ENCODE measurements around the gene MAPRE3.

The MAPRE3 gene

GRCh38 chr2:27041752-27042151, 71.3 kb downstream of the MAPRE3 start:
- no peak for DNase-seq (ENCODE audit: low read depth)
- no peak for TF ChIP-seq CTCF (IDR thresholded peaks at IDR 0.05; ENCODE audit: control insufficient read depth, extremely low read depth, insufficient read depth)

GRCh38 chr2:27042159-27042661, 71.8 kb downstream of the MAPRE3 start:
- TF ChIP-seq CTCF (IDR thresholded peaks at IDR 0.05; ENCODE audit: control insufficient read depth, extremely low read depth, insufficient read depth) = no peak
- DNase-seq (ENCODE audit: low read depth) = no peak
- H3K4me3 ChIP-seq (ENCODE audit: low read depth, low read length) = no peak overlapping the region

More at GRCh38 chr2:27041752-27042151, 71.3 kb downstream of the MAPRE3 start:
- H3K4me3 ChIP-seq (ENCODE audit: low read depth, low read length) = no peak overlapping the region

- no peak for TF ChIP-seq CTCF (IDR thresholded peaks at IDR 0.05; ENCODE audit: control insufficient read depth, extremely low read depth, insufficient read depth)
- DNase-seq (ENCODE audit: low read depth) = no peak
- no peak overlapping the region for H3K4me3 ChIP-seq (ENCODE audit: low read depth, low read length)
These were observed 72.7 kb downstream of the MAPRE3 start for GRCh38 chr2:27042985-27043634.

GRCh38 chr2:27049422-27050280, 79.2 kb downstream of the MAPRE3 start:
- peak overlapping the region; percentile 92 for H3K4me3 ChIP-seq (ENCODE audit: low read depth, low read length)
- no peak for DNase-seq (ENCODE audit: low read depth)
- no peak for TF ChIP-seq CTCF (IDR thresholded peaks at IDR 0.05; ENCODE audit: control insufficient read depth, extremely low read depth, insufficient read depth)

GRCh38 chr2:27050281-27050995, 80.0 kb downstream of the MAPRE3 start:
- H3K4me3 ChIP-seq (ENCODE audit: low read depth, low read length) = peak overlapping the region; percentile 92
- peak; percentile 82 for DNase-seq (ENCODE audit: low read depth)
- peak; percentile 24; the same call in 1 of the 2 replicates for TF ChIP-seq CTCF (IDR thresholded peaks at IDR 0.05; ENCODE audit: control insufficient read depth, extremely low read depth, insufficient read depth)

GRCh38 chr2:27050996-27051901, 80.8 kb downstream of the MAPRE3 start, which contains the start of gene AGBL5:
Gene AGBL5, plus strand, starts transcription at chr2:27051668. Its CDS starts 1,291 bp downstream, at chr2:27052959.
- no peak for TF ChIP-seq CTCF (IDR thresholded peaks at IDR 0.05; ENCODE audit: control insufficient read depth, extremely low read depth, insufficient read depth)
- peak within 1 kb of the TSS; percentile 92 for H3K4me3 ChIP-seq (ENCODE audit: low read depth, low read length)
- DNase-seq (ENCODE audit: low read depth) = peak; percentile 76

Measured in LNCaP clone FGC (cell line).